WTC11 (cell line): Measurements from ENCODE around the gene FOXD3. TPM values are rescaled to one million over a fixed set of nuclear protein-coding genes. Genes with fewer than 3 reads are reported as not detected.
A peak's percentile ranks its signal among the peaks of the same experiment; 100 is the strongest.

Experiments
- AR ChIP-seq: fragments of 250-450 bp; sonication (Bioruptor Pico); IDR thresholded peaks from 2 replicates; pipeline ENCODE4 v1.9.0; 2021; ENCODE audit warnings: mild to moderate bottlenecking
- ATF1 ChIP-seq: sonication (generic); formaldehyde crosslinking; IDR thresholded peaks from 2 replicates; pipeline ENCODE4 v1.8.1; 2023; ENCODE audit warnings: mild to moderate bottlenecking, moderate library complexity, missing genetic modification reagents
- E2F1 ChIP-seq: sonication (generic); formaldehyde crosslinking; IDR thresholded peaks from 2 replicates; pipeline ENCODE4 v1.8.0; 2022; ENCODE audit warnings: mild to moderate bottlenecking, missing genetic modification reagents
- E2F5 ChIP-seq: sonication (generic); formaldehyde crosslinking; IDR thresholded peaks from 2 replicates; pipeline ENCODE4 v1.8.1; 2022; ENCODE audit warnings: mild to moderate bottlenecking, moderate library complexity, missing genetic modification reagents
- ELF4 ChIP-seq: sonication (generic); formaldehyde crosslinking; IDR thresholded peaks from 2 replicates; pipeline ENCODE4 v1.8.1; 2022; ENCODE audit warnings: low read depth, mild to moderate bottlenecking, moderate library complexity, missing genetic modification reagents
- ERG ChIP-seq: fragments of 250-450 bp; sonication (Bioruptor Pico); IDR thresholded peaks from 2 replicates; pipeline ENCODE4 v1.8.0; 2021; ENCODE audit warnings: mild to moderate bottlenecking
- IRF2 ChIP-seq: sonication (generic); formaldehyde crosslinking; IDR thresholded peaks from 2 replicates; pipeline ENCODE4 v1.8.0; 2022; ENCODE audit warnings: low read depth, missing genetic modification reagents, borderline replicate concordance
- JUN ChIP-seq: sonication (generic); formaldehyde crosslinking; IDR thresholded peaks from 2 replicates; pipeline ENCODE4 v1.8.0; 2023; ENCODE audit warnings: mild to moderate bottlenecking, missing genetic modification reagents
- KAT7 ChIP-seq: sonication (generic); formaldehyde crosslinking; IDR thresholded peaks from 2 replicates; pipeline ENCODE4 v1.8.1; 2023; ENCODE audit warnings: missing genetic modification reagents, mild to moderate bottlenecking, borderline replicate concordance
- NFE2L1 ChIP-seq: sonication (generic); formaldehyde crosslinking; IDR thresholded peaks from 2 replicates; pipeline ENCODE4 v1.8.1; 2023; ENCODE audit warnings: missing genetic modification reagents
- OVOL2 ChIP-seq: fragments of 250-450 bp; sonication (Bioruptor Pico); IDR thresholded peaks from 2 replicates; pipeline ENCODE4 v1.9.0; 2021; ENCODE audit warnings: mild to moderate bottlenecking, borderline replicate concordance
- PRDM15 ChIP-seq: sonication (generic); formaldehyde crosslinking; IDR thresholded peaks from 2 replicates; pipeline ENCODE4 v1.8.0; 2022; ENCODE audit warnings: missing genetic modification reagents
- RELA ChIP-seq: sonication (generic); formaldehyde crosslinking; IDR thresholded peaks from 2 replicates; pipeline ENCODE4 v1.8.1; 2022; ENCODE audit warnings: missing genetic modification reagents, mild to moderate bottlenecking, borderline replicate concordance
- RORB ChIP-seq: fragments of 250-450 bp; sonication (Bioruptor Pico); IDR thresholded peaks from 2 replicates; pipeline ENCODE4 v1.9.0; 2021; ENCODE audit warnings: mild to moderate bottlenecking
- TCF7 ChIP-seq: sonication (generic); formaldehyde crosslinking; IDR thresholded peaks from 2 replicates; pipeline ENCODE4 v1.8.0; 2022; ENCODE audit warnings: mild to moderate bottlenecking, low read depth, missing genetic modification reagents, moderate library complexity
- TEAD1 ChIP-seq: sonication (generic); formaldehyde crosslinking; IDR thresholded peaks from 2 replicates; pipeline ENCODE4 v1.8.0; 2022; ENCODE audit warnings: mild to moderate bottlenecking, missing genetic modification reagents
- USF2 ChIP-seq: sonication (generic); formaldehyde crosslinking; IDR thresholded peaks from 2 replicates; pipeline ENCODE4 v1.8.1; 2023; ENCODE audit warnings: mild to moderate bottlenecking, missing genetic modification reagents, moderate library complexity
- ZBTB21 ChIP-seq: sonication (generic); formaldehyde crosslinking; IDR thresholded peaks from 2 replicates; pipeline ENCODE4 v1.8.1; 2023; ENCODE audit warnings: mild to moderate bottlenecking, missing genetic modification reagents, borderline replicate concordance
- ZNF281 ChIP-seq: sonication (generic); formaldehyde crosslinking; IDR thresholded peaks from 2 replicates; pipeline ENCODE4 v1.8.0; 2023; ENCODE audit warnings: mild to moderate bottlenecking, missing genetic modification reagents
- ZNF512 ChIP-seq: sonication (generic); formaldehyde crosslinking; IDR thresholded peaks from 2 replicates; pipeline ENCODE4 v1.8.1; 2022; ENCODE audit warnings: missing genetic modification reagents, borderline replicate concordance
- ZSCAN18 ChIP-seq: fragments of 250-450 bp; sonication (Bioruptor Pico); IDR thresholded peaks from 2 replicates; pipeline ENCODE4 v2.1.2; 2022; ENCODE audit warnings: mild to moderate bottlenecking, moderate library complexity
- total RNA-seq: library from RNA; stranded (reverse); gene quantifications from 3 replicates; pipeline ENCODE4 v1.2.3, GENCODE V29; 2021

The FOXD3 gene
- total RNA-seq, 1 experiment from 2014 or later, result 27.5 TPM

GRCh38 chr1:63329621-63330330 is 7.4 kb downstream of the FOXD3 start (continued):
- TF ChIP-seq JUN (CRISPR knock-in tag) (no peak), RELA (CRISPR knock-in tag) (0 out of 2 replicates have a peak, but pooled peaks have one; percentile 55), ERG (no peak), ZBTB21 (CRISPR knock-in tag) (no peak), ATF1 (CRISPR knock-in tag) (no peak), TCF7 (CRISPR knock-in tag) (no peak), ELF4 (CRISPR knock-in tag) (no peak), KAT7 (CRISPR knock-in tag) (no peak; the same call in 1 of the 2 replicates), TEAD1 (no peak), E2F1 (CRISPR knock-in tag) (no peak), USF2 (CRISPR knock-in tag) (no peak), AR (CRISPR knock-in tag) (no peak), ZNF512 (CRISPR knock-in tag) (no peak), NFE2L1 (CRISPR knock-in tag) (no peak), E2F5 (no peak), RORB (CRISPR knock-in tag) (no peak), ZNF281 (peak; percentile 51; the same call in 1 of the 2 replicates), IRF2 (CRISPR knock-in tag) (no peak), OVOL2 (CRISPR knock-in tag) (no peak), PRDM15 (CRISPR knock-in tag) (no peak), ZSCAN18 (CRISPR knock-in tag) (no peak)
